Heart right ventricle (tissue), 16 donors: Measurements from ENCODE around the gene RTEL1. TPM values are rescaled to one million over a fixed set of nuclear protein-coding genes. Genes with fewer than 3 reads are reported as not detected.

Experiments
- ATAC-seq, 8 donors: fragments of 200-7000 bp; cut with Tn5 transposase; one replicate each; pipeline ENCODE4 v1.9.1; 2020; ENCODE audit warnings: mild to moderate bottlenecking in 8 of 8, moderate library complexity in 8 of 8, moderate number of reproducible peaks in 1 of 8
- DNase-seq, 2 donors: peaks; one replicate each; pipeline ENCODE4 v3.0.0-alpha.2; 2020
- H3K27ac ChIP-seq, 10 donors: fragments of 200-600 bp; sonication (generic) in 2 of 10; one replicate each; pipeline versions ENCODE4 v1.5.0 to v1.8.0; 2020 to 2022; ENCODE audit warnings: mild to moderate bottlenecking in 3 of 10
- H3K27me3 ChIP-seq, 7 donors: fragments of 200-600 bp; one replicate each; pipeline ENCODE4 v1.8.0; 2021 to 2022; ENCODE audit warnings: mild to moderate bottlenecking in 2 of 7
- H3K36me3 ChIP-seq, 9 donors: fragments of 200-600 bp; sonication (generic) in 1 of 9; one replicate each; pipeline versions ENCODE4 v1.5.0 to v1.8.0; 2020 to 2022; ENCODE audit warnings: mild to moderate bottlenecking in 2 of 9
- H3K4me1 ChIP-seq, 9 donors: fragments of 200-600 bp; sonication (generic) in 1 of 9; one replicate each; pipeline versions ENCODE4 v1.5.0 to v1.8.0; 2020 to 2022; ENCODE audit warnings: mild to moderate bottlenecking in 4 of 9
- H3K4me3 ChIP-seq, 10 donors: fragments of 200-600 bp; sonication (generic) in 2 of 10; one replicate each; pipeline versions ENCODE4 v1.5.0 to v1.8.0; 2020 to 2022; ENCODE audit warnings: mild to moderate bottlenecking in 7 of 10, moderate library complexity in 2 of 10
- H3K9me3 ChIP-seq, 11 donors: fragments of 200-600 bp in 10 of 11; sonication (generic) in 2 of 11; one replicate each; pipeline versions ENCODE4 v1.5.0 to v1.8.0; 2013 to 2022; ENCODE audit warnings: mild to moderate bottlenecking in 2 of 11, control low read depth in 1 of 11, moderate library complexity in 1 of 11
- CTCF ChIP-seq, 9 donors: fragments of 200-600 bp; sonication (generic) in 2 of 9; IDR thresholded peaks; one replicate each; pipeline versions ENCODE4 v1.5.0 to v1.8.0; 2021 to 2022; ENCODE audit warnings: antibody characterized with exemption in 9 of 9, mild to moderate bottlenecking in 5 of 9, moderate library complexity in 1 of 9
- WGBS, 2 donors: extraction: QIAGEN DNeasy Blood & Tissue Kit; methylation state at CpG; one replicate each; pipeline ENCODE4 v1.1.7; 2013; ENCODE audit warnings: inconsistent platforms in 1 of 2; 5-methylcytosine and 5-hydroxymethylcytosine counted together
- intact Hi-C, 10 donors: fragments of 100-400 bp; cut with DNase I; formaldehyde crosslinking; loops; one replicate each; pipeline versions ENCODE4 v1.11.1 to v1.14.2; 2022
- polyA plus RNA-seq, 2 donors: library from polyadenylated mRNA; stranded (reverse); fragments of 200-250 nt; gene quantifications; one replicate each; pipeline ENCODE4 v1.2.3, GENCODE V29; 2013
- total RNA-seq, 10 donors: library from RNA; stranded (reverse); fragmentation: NEBNext Ultra II Directional in 3 of 10; extraction: Animal tissue kit (Norgen Biotek cat#: 25700) in 3 of 10; gene quantifications; one replicate each; pipeline versions ENCODE4 v1.2.1 to v1.2.4, GENCODE V29; 2021 to 2023
- donor health status: Arrhythmogenic right ventricular cardiomyopathy.
- donor health status: ischemic (EF 13 %, LVEDD 7.1; RV severe dilation, severe dysfunction).
- donor health status: healthy with polysubstance abuse.
- donor health status: DM: no; HTN: yes; CAD: no.
- donor health status: DM: no; HTN: no; CAD: no.
- donor health status: ischemic (EF 25% LVEDD 6.9; RV normal size, moderate dysfunction).
- donor health status: ischemic (EF 25% LVEDD 5.7; RV mildly dilated, moderate dysfunction).
- donor health status: healthy.
- donor health status: DM: yes; HTN: yes; CAD: no.
- donor health status: Ischemic cardiomyopathy.
- donor health status: ischemic (EF 35%, LVEDD 5.7; RV mildly dilated, moderate dysfunction).
- donor health status: nonischemic (EF 11% LVEDD 7.7; RV severe dilation, severe dysfunction).
- donor health status: DM: yes; HTN: yes; CAD: no.
- donor health status: PGD.
- donor health status: ischemic (EF 29% LVEDD 5.4; RV normal size, mild dysfunction).
- donor health status: nonischemic (EF 23%, LVEDD 6.1; RV moderate dilation, normal function).

RTEL1 gene
- total and polyA plus RNA-seq, 12 donors, result 5.3 to 18.8 (median 10.3) TPM

- ATAC-seq (no peak), DNase-seq (no peak)
- Histone ChIP-seq H3K4me1 (peaks cover 31 to 52% (median 38%) of the 10 kb centered on the region in 9 donors), H3K27me3 (peaks cover 0 to 18% (median 0%) of the 10 kb centered on the region in 7 donors), H3K9me3 (no peaks in the 10 kb centered on the region), H3K4me3 (peak overlapping the region in 9 of 10 donors; percentile 60 to 86 (median 71)), H3K36me3 (peaks cover 0 to 58% (median 20%) of the 10 kb centered on the region in 9 donors), H3K27ac (peak overlapping the region in 9 of 10 donors; percentile 84 to 96 (median 92))
- intact Hi-C loops, result no loop called here
- TF ChIP-seq CTCF (IDR thresholded peaks at IDR 0.05), result no peak
- WGBS, 2 donors, result 18 to 33% methylated on average over 6 of the region's 6 CpGs
Observed at GRCh38 chr20:63741354-63741675, 83.2 kb downstream of the RTEL1 start.

- no peak for TF ChIP-seq CTCF (IDR thresholded peaks at IDR 0.05)
- 80 to 83% methylated on average over 30 of the region's 30 CpGs for WGBS, 2 donors
- H3K27ac ChIP-seq, result peak overlapping the region in 9 of 10 donors; percentile 84 to 96 (median 92)
- peaks cover 0 to 12% (median 0%) of the 10 kb centered on the region in 7 donors for H3K27me3 ChIP-seq
- H3K4me3 ChIP-seq, result peak overlapping the region in 9 of 10 donors; percentile 60 to 86 (median 71)
- peaks cover 31 to 51% (median 38%) of the 10 kb centered on the region in 9 donors for H3K4me1 ChIP-seq
- DNase-seq (no peak), ATAC-seq (no peak)
- peaks cover 0 to 58% (median 25%) of the 10 kb centered on the region in 9 donors for H3K36me3 ChIP-seq
- intact Hi-C loops, result no loop called here
- no peaks in the 10 kb centered on the region for H3K9me3 ChIP-seq
Observed at GRCh38 chr20:63741676-63742380, 83.7 kb downstream of the RTEL1 start.

GRCh38 chr20:63742381-63743024 lies 84.4 kb downstream of the RTEL1 start:
- H3K4me3 ChIP-seq, result no peak overlapping the region
- H3K27ac ChIP-seq, result peak overlapping the region in 2 of 10 donors; percentile 93 to 96
- no peak for DNase-seq
- peaks cover 0 to 8% (median 0%) of the 10 kb centered on the region in 7 donors for H3K27me3 ChIP-seq
- H3K36me3 ChIP-seq, result peaks cover 0 to 59% (median 25%) of the 10 kb centered on the region in 9 donors
- intact Hi-C loops, result no loop called here
- no peak for TF ChIP-seq CTCF (IDR thresholded peaks at IDR 0.05)
- ATAC-seq, result no peak
- WGBS, 2 donors, result 84 to 87% methylated on average over 35 to 37 of the region's 37 CpGs
- no peaks in the 10 kb centered on the region for H3K9me3 ChIP-seq
- peaks cover 26 to 44% (median 34%) of the 10 kb centered on the region in 9 donors for H3K4me1 ChIP-seq

GRCh38 chr20:63743210-63743970 lies 85.3 kb downstream of the RTEL1 start:
- H3K27ac ChIP-seq, result no peak overlapping the region
- WGBS, 2 donors, result 87 to 89% methylated on average over 31 of the region's 31 CpGs
- DNase-seq (no peak), ATAC-seq (no peak)
- H3K27me3 ChIP-seq, result no peaks in the 10 kb centered on the region
- intact Hi-C loops, result no loop called here
- H3K36me3 ChIP-seq, result peaks cover 0 to 64% (median 25%) of the 10 kb centered on the region in 9 donors
- no peak for TF ChIP-seq CTCF (IDR thresholded peaks at IDR 0.05)
- peaks cover 17 to 35% (median 25%) of the 10 kb centered on the region in 9 donors for H3K4me1 ChIP-seq
- H3K9me3 ChIP-seq, result no peaks in the 10 kb centered on the region
- H3K4me3 ChIP-seq, result no peak overlapping the region
